ENCODE data around the gene GLRX.
"Not testable (repeated sequence)": the region's sequence is repeated elsewhere in the genome, so short reads cannot be mapped to it uniquely, and the experiment has no call there.

GLRX gene

GRCh38 chr5:95822542-95823181 is at the start of gene GLRX:
TSS of gene GLRX (minus strand) at chr5:95822726. CDS start at chr5:95822662, 64 bp downstream.
- peak; percentile 98 for DNase-seq (ENCODE audit: low spot score)

GRCh38 chr5:95871146-95871806 is 48.8 kb upstream of the GLRX start:
- DNase-seq (ENCODE audit: low spot score), result no peak

- DNase-seq (ENCODE audit: low spot score), result peak; percentile 87
Measured at GRCh38 chr5:95870105-95870672, 47.7 kb upstream of the GLRX start.

DNA sequence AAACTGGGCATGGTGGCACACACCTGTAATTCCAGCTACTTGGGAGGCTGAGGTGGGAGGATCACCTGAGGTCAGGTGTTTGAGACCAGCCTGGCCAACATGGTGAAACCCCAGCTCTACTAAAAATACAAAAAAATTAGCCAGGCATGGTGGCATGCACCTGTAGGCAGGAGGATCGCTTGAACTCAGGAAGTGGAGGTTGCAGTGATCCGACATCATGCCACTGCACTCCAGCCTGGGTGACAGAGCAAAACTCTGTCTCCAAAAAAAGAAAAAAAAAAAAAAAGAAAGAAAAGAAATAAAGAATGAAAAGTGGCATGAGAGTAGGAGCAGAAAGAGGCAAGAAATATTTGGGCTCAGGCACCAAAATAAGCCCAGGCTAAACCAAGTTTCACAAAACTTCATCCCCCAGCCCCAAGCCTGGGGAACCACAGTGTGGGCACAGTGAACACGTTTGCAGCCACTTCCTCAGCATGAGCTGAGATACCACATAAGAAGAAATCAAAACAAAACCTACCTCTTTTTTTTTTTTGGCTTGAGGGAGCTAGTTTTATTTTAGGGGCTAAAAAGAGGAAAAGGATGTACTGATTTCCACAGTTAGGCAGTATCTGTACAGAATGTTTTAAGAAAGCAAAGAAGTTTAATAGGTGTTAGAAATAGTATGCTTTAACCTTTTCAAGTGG is 46.8 kb upstream of the GLRX start:
- not testable (repeated sequence) for DNase-seq (ENCODE audit: low spot score)

GRCh38 chr5:95868136-95868535 is 45.6 kb upstream of the GLRX start:
- DNase-seq (ENCODE audit: low spot score), result no peak

- DNase-seq (ENCODE audit: low spot score), result peak; percentile 37
Measured at GRCh38 chr5:95866435-95867040, 44.0 kb upstream of the GLRX start.

DNA sequence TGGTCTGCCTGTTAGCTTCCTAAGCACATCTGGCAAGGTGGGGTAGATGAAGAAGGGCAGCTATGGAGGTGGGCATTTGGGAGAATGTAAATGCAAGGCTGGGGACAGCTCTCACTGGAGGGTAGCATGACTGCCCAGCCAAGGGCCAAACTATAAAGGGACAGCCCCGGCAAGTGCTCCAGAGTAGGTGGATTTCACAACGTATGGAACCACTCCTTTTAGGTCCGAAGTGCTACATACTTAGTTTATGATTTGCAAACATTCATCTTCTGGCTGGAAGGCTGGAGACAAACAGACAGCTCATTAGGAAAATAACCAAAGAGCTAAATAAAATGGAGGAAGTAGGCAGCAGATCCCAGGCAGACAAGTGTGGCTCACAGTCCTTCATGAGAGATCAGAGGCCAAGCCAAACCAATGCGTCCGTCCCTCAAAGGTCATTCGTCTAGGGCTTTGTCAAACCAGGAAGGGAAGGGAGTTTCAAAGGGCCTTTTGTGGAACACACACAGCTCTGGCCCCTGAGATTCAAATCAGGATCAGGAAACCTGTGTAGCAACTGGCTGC is 42.5 kb upstream of the GLRX start:
- DNase-seq (ENCODE audit: low spot score), result no peak

DNA sequence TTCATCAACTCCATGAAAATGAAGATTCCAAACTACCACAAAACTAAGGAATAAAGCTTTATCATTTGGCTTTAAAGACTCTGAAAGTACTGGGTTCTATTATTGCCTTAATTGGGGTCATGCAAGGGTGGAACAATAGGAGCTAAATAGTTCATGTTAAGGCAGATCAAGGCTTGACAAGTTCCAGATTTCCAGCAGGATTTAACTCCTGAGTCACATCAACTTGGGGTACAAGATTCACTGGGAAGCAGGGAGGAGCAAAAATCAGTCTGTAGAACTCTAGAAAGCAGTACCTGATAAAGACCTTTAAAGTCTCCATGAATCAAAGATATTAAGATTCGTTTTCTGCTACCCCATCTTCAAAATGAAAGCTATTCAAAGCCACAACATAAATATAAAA is 41.9 kb upstream of the GLRX start:
- DNase-seq (ENCODE audit: low spot score), result no peak

GRCh38 chr5:95863383-95863757 is 40.8 kb upstream of the GLRX start:
- no peak for DNase-seq (ENCODE audit: low spot score)

GRCh38 chr5:95862671-95863382 is 40.3 kb upstream of the GLRX start:
- peak; percentile 40 for DNase-seq (ENCODE audit: low spot score)

GRCh38 chr5:95861864-95862561 is 39.5 kb upstream of the GLRX start:
- peak; percentile 63 for DNase-seq (ENCODE audit: low spot score)

GRCh38 chr5:95861221-95861863 is 38.8 kb upstream of the GLRX start:
- peak; percentile 75 for DNase-seq (ENCODE audit: low spot score)

DNA sequence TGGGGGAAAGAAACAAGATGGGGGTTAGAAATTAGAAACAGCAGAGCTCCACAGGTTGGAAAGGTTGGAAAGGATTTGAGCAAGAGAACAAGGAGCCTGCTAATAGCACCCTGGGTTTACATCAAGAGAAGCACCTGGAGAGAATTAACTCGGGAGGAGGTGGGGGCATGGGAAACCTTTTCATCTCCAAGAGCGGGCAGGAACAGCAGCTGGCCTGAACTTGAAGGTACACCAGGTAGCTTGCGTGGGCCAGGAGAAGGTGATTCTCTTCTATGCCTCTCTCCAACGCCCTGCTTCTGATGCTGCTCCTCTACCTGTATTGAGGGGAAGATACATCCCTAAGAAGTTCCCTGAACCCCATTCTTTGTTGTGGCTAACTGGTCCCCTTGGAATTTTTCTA is 37.1 kb upstream of the GLRX start:
- DNase-seq (ENCODE audit: low spot score), result no peak

DNA sequence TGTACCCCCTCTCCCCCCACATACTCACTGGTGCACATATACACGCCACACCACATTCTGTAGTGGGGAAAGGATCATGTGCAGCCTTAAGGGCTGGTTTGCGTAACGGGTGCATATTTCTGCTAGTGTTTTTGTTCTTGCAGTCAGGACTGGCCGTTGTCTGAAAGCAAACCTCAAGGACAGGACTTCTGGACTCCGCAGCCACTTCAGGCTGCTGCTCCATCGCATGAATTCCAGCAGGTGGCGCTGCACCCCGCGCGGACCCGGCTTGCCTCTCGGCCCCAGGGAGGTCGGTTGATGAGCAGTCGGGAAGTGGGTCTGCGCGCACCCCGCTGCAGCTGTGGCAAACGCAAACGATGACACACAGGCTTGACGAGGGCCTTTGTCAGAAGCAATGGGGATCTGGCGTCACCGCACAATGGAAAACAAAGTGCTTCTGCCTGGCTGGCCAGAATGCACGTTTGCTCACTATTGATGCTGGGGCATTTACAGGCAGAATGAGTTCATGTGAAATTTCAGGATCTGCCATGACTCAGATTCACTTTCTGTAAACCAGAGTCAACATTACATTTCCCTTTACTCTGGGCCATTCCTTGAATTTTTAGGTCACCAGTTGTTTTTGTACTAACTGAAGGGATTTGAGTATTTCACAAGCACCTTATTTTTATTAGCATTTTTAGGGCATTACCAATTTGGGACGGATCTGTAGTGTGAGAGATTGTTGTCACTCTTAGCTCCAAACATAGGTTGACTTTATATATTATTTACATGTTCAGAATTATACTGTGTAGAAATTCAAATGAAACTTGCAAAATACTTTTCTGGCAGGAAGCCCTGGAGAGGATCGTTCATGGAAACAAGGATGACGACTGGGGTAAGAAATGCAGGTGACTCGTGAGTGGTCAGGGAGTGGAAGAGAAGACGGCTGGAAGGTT is 36.4 kb upstream of the GLRX start:
- DNase-seq (ENCODE audit: low spot score), result peak; percentile 98

DNA sequence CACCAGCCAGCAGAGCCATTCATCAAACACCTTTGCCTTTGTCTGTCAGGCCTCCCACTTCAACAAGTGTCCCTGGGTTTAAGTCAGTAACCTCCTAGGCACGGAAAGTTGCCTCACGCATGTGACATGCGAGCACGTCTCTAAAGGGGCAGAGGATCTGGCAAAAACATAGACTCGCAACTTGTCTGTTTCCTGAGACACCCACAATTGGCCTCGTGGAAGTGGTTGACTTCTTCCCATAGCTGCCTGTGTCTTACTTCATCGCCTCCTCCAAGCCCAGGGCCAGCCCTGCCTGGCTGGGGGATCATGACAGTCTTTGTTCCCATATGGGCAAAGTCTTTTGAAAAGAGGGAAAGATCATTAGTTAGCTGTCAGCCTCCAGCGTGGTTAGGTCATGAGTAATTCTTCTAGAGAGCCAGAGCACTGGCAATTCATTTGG is 35.5 kb upstream of the GLRX start:
- peak; percentile 70 for DNase-seq (ENCODE audit: low spot score)

DNA sequence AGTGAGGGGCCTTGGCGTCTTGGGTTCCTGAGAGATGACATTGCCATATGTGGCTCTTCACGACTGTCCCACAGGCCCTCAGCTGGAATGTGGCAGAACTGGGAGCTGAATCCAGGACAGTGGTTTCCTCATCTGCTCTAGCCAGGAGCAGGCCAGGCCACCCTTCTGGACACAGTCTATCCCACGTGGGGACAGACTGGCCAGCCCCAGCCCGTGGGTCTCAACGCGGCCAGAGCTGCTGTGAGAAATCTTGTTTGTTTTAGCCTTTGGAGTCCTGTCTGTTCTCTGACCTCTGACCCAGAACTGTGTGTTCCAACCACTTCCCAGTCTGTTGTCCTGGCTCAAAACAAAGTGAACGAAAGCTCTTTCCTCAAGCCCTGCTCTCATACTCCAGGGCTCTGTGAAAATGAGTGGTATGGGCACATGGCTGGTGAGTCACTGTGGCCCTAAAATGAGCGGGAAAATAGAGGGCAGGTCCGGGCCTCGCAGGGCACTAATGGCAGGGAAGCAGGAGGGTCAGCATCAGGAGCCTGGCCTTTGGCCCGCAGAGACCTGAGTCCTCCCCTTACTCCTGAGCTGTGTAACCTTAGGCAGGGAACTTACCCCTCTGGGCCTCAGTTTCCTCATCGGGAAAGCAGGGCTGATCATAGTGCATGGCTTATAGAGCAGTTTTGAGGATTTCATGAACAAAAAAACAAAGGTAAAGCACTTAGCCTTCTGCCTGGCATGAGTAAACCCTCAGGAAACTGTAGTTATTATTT is 34.8 kb upstream of the GLRX start:
- DNase-seq (ENCODE audit: low spot score), result peak; percentile 38

GRCh38 chr5:95856501-95856981 is 34.0 kb upstream of the GLRX start:
- DNase-seq (ENCODE audit: low spot score), result no peak

- no peak for DNase-seq (ENCODE audit: low spot score)
Measured at GRCh38 chr5:95853490-95853889, 31.0 kb upstream of the GLRX start.
